ENCODE data around the gene LCN2.

LCN2 gene

DNA sequence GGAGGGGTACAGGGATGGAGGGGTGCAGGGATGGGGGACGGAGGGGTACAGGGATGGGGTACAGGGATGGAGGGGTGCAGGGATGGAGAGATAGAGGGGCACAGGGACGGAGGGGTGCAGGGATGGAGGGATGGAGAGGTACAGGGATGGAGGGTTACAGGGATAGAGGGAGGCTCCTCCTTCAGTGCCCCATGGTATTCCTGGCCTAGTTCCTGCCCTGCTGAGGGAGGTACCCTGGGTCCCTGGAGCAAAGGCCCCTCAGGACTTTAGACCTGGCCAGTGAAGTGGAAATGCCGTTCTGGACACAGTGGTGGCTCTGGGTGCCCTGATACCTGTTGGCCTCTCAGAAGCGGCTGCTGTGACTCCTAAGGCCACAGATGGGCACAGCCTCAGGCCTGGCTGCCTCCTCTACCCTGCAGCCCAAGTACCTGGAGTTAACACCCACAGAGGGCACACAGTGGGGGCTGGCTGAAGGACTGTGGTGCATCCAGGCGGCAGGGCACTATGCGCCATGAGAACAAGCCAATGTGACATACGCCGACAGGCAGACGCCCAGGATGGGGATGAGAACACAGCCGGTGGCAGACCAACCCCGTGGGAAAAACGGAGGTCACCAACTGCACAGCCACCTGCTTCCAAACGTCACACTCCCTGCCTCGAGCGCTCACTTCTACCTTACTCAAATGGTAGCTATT, 30.1 kb upstream of the LCN2 start:
- no peaks in the 10 kb centered on the region for H3K9me2 ChIP-seq (replicated peaks; ENCODE audit: insufficient read depth, low read length)
- no peak overlapping the region for H2AFZ ChIP-seq (ENCODE audit: low read depth, low read length, severe bottlenecking)
- TF ChIP-seq EZH2phosphoT487 (conservative IDR thresholded peaks at IDR 0.05; ENCODE audit: low read length), result no peak
- H3K79me2 ChIP-seq (ENCODE audit: insufficient read depth, low read length), result no peaks in the 10 kb centered on the region
- H3K27ac ChIP-seq (ENCODE audit: low read depth, low read length), result no peak overlapping the region
- H3K27me3 ChIP-seq (ENCODE audit: low read length), result no peaks in the 10 kb centered on the region
- no peaks in the 10 kb centered on the region for H4K20me1 ChIP-seq (ENCODE audit: low read depth, low read length)
- H3K4me2 ChIP-seq (ENCODE audit: low read depth, low read length, poor library complexity, severe bottlenecking), result no peak overlapping the region
- no peak overlapping the region for H3K9ac ChIP-seq (ENCODE audit: low read length)
- no peaks in the 10 kb centered on the region for H3K36me3 ChIP-seq (ENCODE audit: low read length)
- H3K4me3 ChIP-seq (ENCODE audit: insufficient read depth, low read length, poor library complexity, severe bottlenecking), result no peak overlapping the region
- H3K9me3 ChIP-seq (ENCODE audit: insufficient read depth, low read length), result no peaks in the 10 kb centered on the region
- H3F3A ChIP-seq (ENCODE audit: insufficient read depth), result no peaks in the 10 kb centered on the region

- no peak overlapping the region for H3K27ac ChIP-seq (ENCODE audit: low read depth, low read length)
- no peaks in the 10 kb centered on the region for H3K36me3 ChIP-seq (ENCODE audit: low read length)
Measured at GRCh38 chr9:128120061-128120740, 29.1 kb upstream of the LCN2 start.

GRCh38 chr9:128120741-128121465, 28.4 kb upstream of the LCN2 start:
- no peaks in the 10 kb centered on the region for H3F3A ChIP-seq (ENCODE audit: insufficient read depth)
- H3K9ac ChIP-seq (ENCODE audit: low read length), result no peak overlapping the region
- no peak overlapping the region for H3K27ac ChIP-seq (ENCODE audit: low read depth, low read length)
- no peaks in the 10 kb centered on the region for H3K36me3 ChIP-seq (ENCODE audit: low read length)
- no peaks in the 10 kb centered on the region for H3K27me3 ChIP-seq (ENCODE audit: low read length)
- H3K79me2 ChIP-seq (ENCODE audit: insufficient read depth, low read length), result peaks cover 5% of the 10 kb centered on the region
- TF ChIP-seq, protein P1, sequence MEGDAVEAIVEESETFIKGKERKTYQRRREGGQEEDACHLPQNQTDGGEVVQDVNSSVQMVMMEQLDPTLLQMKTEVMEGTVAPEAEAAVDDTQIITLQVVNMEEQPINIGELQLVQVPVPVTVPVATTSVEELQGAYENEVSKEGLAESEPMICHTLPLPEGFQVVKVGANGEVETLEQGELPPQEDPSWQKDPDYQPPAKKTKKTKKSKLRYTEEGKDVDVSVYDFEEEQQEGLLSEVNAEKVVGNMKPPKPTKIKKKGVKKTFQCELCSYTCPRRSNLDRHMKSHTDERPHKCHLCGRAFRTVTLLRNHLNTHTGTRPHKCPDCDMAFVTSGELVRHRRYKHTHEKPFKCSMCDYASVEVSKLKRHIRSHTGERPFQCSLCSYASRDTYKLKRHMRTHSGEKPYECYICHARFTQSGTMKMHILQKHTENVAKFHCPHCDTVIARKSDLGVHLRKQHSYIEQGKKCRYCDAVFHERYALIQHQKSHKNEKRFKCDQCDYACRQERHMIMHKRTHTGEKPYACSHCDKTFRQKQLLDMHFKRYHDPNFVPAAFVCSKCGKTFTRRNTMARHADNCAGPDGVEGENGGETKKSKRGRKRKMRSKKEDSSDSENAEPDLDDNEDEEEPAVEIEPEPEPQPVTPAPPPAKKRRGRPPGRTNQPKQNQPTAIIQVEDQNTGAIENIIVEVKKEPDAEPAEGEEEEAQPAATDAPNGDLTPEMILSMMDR (IDR thresholded peaks at IDR 0.05; ENCODE audit: insufficient read depth, low read length, poor library complexity, severe bottlenecking), result no peak
- no peak for TF ChIP-seq EZH2phosphoT487 (conservative IDR thresholded peaks at IDR 0.05; ENCODE audit: low read length)
- H2AFZ ChIP-seq (ENCODE audit: low read depth, low read length, severe bottlenecking), result no peak overlapping the region
- H4K20me1 ChIP-seq (ENCODE audit: low read depth, low read length), result no peaks in the 10 kb centered on the region
- no peaks in the 10 kb centered on the region for H3K9me3 ChIP-seq (ENCODE audit: insufficient read depth, low read length)
- no peak overlapping the region for H3K4me2 ChIP-seq (ENCODE audit: low read depth, low read length, poor library complexity, severe bottlenecking)
- H3K9me2 ChIP-seq (replicated peaks; ENCODE audit: insufficient read depth, low read length), result no peaks in the 10 kb centered on the region
- H3K4me3 ChIP-seq (ENCODE audit: insufficient read depth, low read length, poor library complexity, severe bottlenecking), result no peak overlapping the region

More at GRCh38 chr9:128120061-128120740, 29.1 kb upstream of the LCN2 start:
- H3K27me3 ChIP-seq (ENCODE audit: low read length), result no peaks in the 10 kb centered on the region
- TF ChIP-seq EZH2phosphoT487 (conservative IDR thresholded peaks at IDR 0.05; ENCODE audit: low read length), result no peak
- TF ChIP-seq, protein P1 (IDR thresholded peaks at IDR 0.05; ENCODE audit: insufficient read depth, low read length, poor library complexity, severe bottlenecking), result no peak
- H3K9me3 ChIP-seq (ENCODE audit: insufficient read depth, low read length), result no peaks in the 10 kb centered on the region
- no peaks in the 10 kb centered on the region for H3K79me2 ChIP-seq (ENCODE audit: insufficient read depth, low read length)
- no peaks in the 10 kb centered on the region for H3F3A ChIP-seq (ENCODE audit: insufficient read depth)
- H3K4me2 ChIP-seq (ENCODE audit: low read depth, low read length, poor library complexity, severe bottlenecking), result no peak overlapping the region
- H3K9me2 ChIP-seq (replicated peaks; ENCODE audit: insufficient read depth, low read length), result no peaks in the 10 kb centered on the region
- H3K4me3 ChIP-seq (ENCODE audit: insufficient read depth, low read length, poor library complexity, severe bottlenecking), result no peak overlapping the region
- no peaks in the 10 kb centered on the region for H4K20me1 ChIP-seq (ENCODE audit: low read depth, low read length)
- H3K9ac ChIP-seq (ENCODE audit: low read length), result no peak overlapping the region
- no peak overlapping the region for H2AFZ ChIP-seq (ENCODE audit: low read depth, low read length, severe bottlenecking)
